Progenitor cell of endocrine pancreas (in vitro differentiated cells): Measurements from ENCODE around the gene FAM136A. TPM values are rescaled to one million over a fixed set of nuclear protein-coding genes. Genes with fewer than 3 reads are reported as not detected.

Experiments used
- DNase-seq: peaks from one replicate; pipeline ENCODE4 v3.0.0; 2021; ENCODE audit warnings: low spot score; ENCODE audit not compliant: unreplicated experiment
- H3K27ac Mint-ChIP-seq: 2 replicates; pipeline ENCODE4 v1.8.0; 2021; ENCODE audit warnings: mild to moderate bottlenecking, moderate library complexity, mixed read lengths
- H3K27me3 Mint-ChIP-seq: 2 replicates; pipeline ENCODE4 v1.8.0; 2021; ENCODE audit warnings: mixed read lengths
- H3K36me3 Mint-ChIP-seq: 2 replicates; pipeline ENCODE4 v1.8.0; 2022; ENCODE audit warnings: mixed read lengths; ENCODE audit not compliant: insufficient read depth
- H3K4me1 Mint-ChIP-seq: 2 replicates; pipeline ENCODE4 v1.8.0; 2021; ENCODE audit warnings: low read depth, mixed read lengths
- H3K4me3 Mint-ChIP-seq: 2 replicates; pipeline ENCODE4 v1.8.0; 2021; ENCODE audit warnings: low read depth, mild to moderate bottlenecking, moderate library complexity, mixed read lengths
- H3K9me3 Mint-ChIP-seq: 2 replicates; pipeline ENCODE4 v1.8.0; 2021; ENCODE audit warnings: low read depth, mixed read lengths
- microRNA-seq: library from miRNA; unstranded; fragments of <30 nt; microRNA quantifications from one replicate; pipeline ENCODE4 v1.1.0, GENCODE V29; 2020; ENCODE audit warnings: borderline number of aligned reads; ENCODE audit not compliant: unreplicated experiment
- total RNA-seq: library from RNA; stranded (reverse); gene quantifications from 2 replicates; pipeline ENCODE4 v1.2.1, GENCODE V29; 2021
- TF ChIP-seq, protein P1 (sequence below): fragments of 200-600 bp; sonication (generic); IDR thresholded peaks from one replicate; pipeline ENCODE4 v1.5.0; 2021; ENCODE audit warnings: antibody characterized with exemption, mild to moderate bottlenecking; ENCODE audit not compliant: unreplicated experiment

Gene FAM136A
- total RNA-seq, 1 donor from 2014 or later: 75.8 TPM

- DNase-seq: no peak
- H3K36me3 Mint-ChIP-seq: peaks cover 8% of the 10 kb centered on the region
- no peak overlapping the region for H3K4me3 Mint-ChIP-seq
- TF ChIP-seq, protein P1, sequence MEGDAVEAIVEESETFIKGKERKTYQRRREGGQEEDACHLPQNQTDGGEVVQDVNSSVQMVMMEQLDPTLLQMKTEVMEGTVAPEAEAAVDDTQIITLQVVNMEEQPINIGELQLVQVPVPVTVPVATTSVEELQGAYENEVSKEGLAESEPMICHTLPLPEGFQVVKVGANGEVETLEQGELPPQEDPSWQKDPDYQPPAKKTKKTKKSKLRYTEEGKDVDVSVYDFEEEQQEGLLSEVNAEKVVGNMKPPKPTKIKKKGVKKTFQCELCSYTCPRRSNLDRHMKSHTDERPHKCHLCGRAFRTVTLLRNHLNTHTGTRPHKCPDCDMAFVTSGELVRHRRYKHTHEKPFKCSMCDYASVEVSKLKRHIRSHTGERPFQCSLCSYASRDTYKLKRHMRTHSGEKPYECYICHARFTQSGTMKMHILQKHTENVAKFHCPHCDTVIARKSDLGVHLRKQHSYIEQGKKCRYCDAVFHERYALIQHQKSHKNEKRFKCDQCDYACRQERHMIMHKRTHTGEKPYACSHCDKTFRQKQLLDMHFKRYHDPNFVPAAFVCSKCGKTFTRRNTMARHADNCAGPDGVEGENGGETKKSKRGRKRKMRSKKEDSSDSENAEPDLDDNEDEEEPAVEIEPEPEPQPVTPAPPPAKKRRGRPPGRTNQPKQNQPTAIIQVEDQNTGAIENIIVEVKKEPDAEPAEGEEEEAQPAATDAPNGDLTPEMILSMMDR: no peak
- peaks cover 10% of the 10 kb centered on the region for H3K4me1 Mint-ChIP-seq
- H3K27me3 Mint-ChIP-seq: no peaks in the 10 kb centered on the region
- H3K9me3 Mint-ChIP-seq: no peaks in the 10 kb centered on the region
- peak overlapping the region; percentile 16 for H3K27ac Mint-ChIP-seq
Observed at GRCh38 chr2:70250434-70250833, 51.4 kb downstream of the FAM136A start.

DNA sequence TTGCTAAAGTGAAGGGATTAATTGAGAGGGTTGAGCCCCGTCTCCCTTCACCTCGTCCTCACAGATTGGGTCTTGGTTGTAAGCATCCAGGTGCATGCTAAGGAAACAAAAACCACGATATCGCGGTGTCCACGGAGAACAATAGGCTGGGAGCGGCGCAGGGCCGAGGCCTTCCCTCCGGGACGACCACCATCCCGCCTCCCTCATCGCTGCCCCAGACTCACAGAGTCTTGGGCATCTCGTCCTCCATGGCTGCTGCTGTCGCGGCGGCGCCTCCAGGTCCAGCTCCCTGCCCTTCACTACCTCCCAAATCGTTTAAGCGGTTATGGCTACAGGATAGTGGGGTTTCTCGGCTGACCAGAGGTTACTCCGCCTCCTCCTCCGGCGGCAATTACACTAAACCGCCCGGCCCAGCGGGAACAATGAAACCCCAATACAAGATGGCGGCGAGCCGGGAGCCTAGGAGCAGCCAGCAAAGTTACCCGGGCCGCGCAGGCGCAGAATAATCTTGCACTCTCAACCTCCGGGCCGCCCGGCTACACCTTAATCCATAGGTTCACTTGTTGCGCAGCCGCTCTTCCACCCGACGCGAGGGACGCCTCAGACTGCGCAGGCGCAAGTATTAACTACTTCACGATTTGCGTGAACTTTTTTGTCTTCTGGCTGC, 53.6 kb downstream of the FAM136A start, which contains the start of gene TIA1:
TIA1 (minus strand) TSS at position 448 of the 667 bp plus-strand sequence; CDS start at position 250, 198 bp downstream.
- peaks cover 13% of the 10 kb centered on the region for H3K36me3 Mint-ChIP-seq
- no peaks in the 10 kb centered on the region for H3K9me3 Mint-ChIP-seq
- H3K27ac Mint-ChIP-seq: peak within 1 kb of the TSS; percentile 100
- H3K4me1 Mint-ChIP-seq: peaks cover 25% of the 10 kb centered on the region
- no peaks in the 10 kb centered on the region for H3K27me3 Mint-ChIP-seq
- peak; percentile 98 for DNase-seq
- TF ChIP-seq, protein P1: no peak
- H3K4me3 Mint-ChIP-seq: peak within 1 kb of the TSS; percentile 92

GRCh38 chr2:70247364-70248180, 54.3 kb downstream of the FAM136A start:
- Mint-ChIP-seq H3K27ac (peak overlapping the region; percentile 100), H3K9me3 (no peaks in the 10 kb centered on the region), H3K27me3 (no peaks in the 10 kb centered on the region), H3K4me1 (peaks cover 28% of the 10 kb centered on the region), H3K36me3 (peaks cover 17% of the 10 kb centered on the region), H3K4me3 (peak overlapping the region; percentile 92)
- DNase-seq: no peak
- TF ChIP-seq, protein P1: no peak

Small RNA genes lying within 50 kb of the gene (microRNA-seq; reads per million reads assigned to microRNA genes)
- not detected for gene MIR1285-2

Other genes with a start within 250 kb of the FAM136A start
- gene PCBP1, start 214.6 kb downstream of the FAM136A start, total RNA-seq: 295 and 305 TPM in 2 replicates
- 21.0 and 28.0 TPM in 2 replicates for gene C2orf42, start 111.0 kb downstream of the FAM136A start, total RNA-seq
- 523 and 534 TPM in 2 replicates for gene TIA1, start 53.4 kb downstream of the FAM136A start, total RNA-seq
- gene PCYOX1, start 43.9 kb downstream of the FAM136A start, total RNA-seq: 70.4 and 78.9 TPM in 2 replicates
- 183 and 185 TPM in 2 replicates for gene SNRPG, start 8.3 kb downstream of the FAM136A start, total RNA-seq